Suprapubic skin (tissue), 4 donors: ENCODE data around the gene ITGA8. TPM values are rescaled to one million over a fixed set of nuclear protein-coding genes. Genes with fewer than 3 reads are reported as not detected.
"Not testable (repeated sequence)": the region's sequence is repeated elsewhere in the genome, so short reads cannot be mapped to it uniquely, and the experiment has no call there.

Source experiments
- DNase-seq, 2 donors: peaks; one replicate each; pipeline ENCODE4 v3.0.0-alpha.2; 2019; ENCODE audit warnings: low spot score in 2 of 2
- H3K27ac ChIP-seq: fragments of 200-600 bp; sonication (generic); one replicate; pipeline ENCODE4 v1.5.1; 2019
- H3K27me3 ChIP-seq: fragments of 200-600 bp; sonication (generic); one replicate; pipeline ENCODE4 v1.5.1; 2019
- H3K36me3 ChIP-seq: fragments of 200-600 bp; sonication (generic); one replicate; pipeline ENCODE4 v1.5.1; 2019
- H3K4me1 ChIP-seq: fragments of 200-600 bp; sonication (generic); one replicate; pipeline ENCODE4 v1.5.1; 2019
- H3K4me3 ChIP-seq: fragments of 200-600 bp; sonication (generic); one replicate; pipeline ENCODE4 v1.5.1; 2019; ENCODE audit warnings: mild to moderate bottlenecking
- H3K9me3 ChIP-seq: fragments of 200-600 bp; sonication (generic); one replicate; pipeline ENCODE4 v1.5.1; 2019
- EP300 ChIP-seq: sonication (generic); formaldehyde crosslinking; IDR thresholded peaks from one replicate; pipeline ENCODE4 v1.6.1; 2017; ENCODE audit warnings: antibody characterized with exemption
- POLR2A ChIP-seq, 2 donors: fragments of 450-650 bp; IDR thresholded peaks; one replicate each; pipeline ENCODE4 v1.6.1; 2017; ENCODE audit warnings: antibody characterized with exemption in 2 of 2, mild to moderate bottlenecking in 2 of 2, moderate library complexity in 2 of 2
- POLR2AphosphoS5 ChIP-seq, 3 donors: sonication (generic); formaldehyde crosslinking; IDR thresholded peaks; one replicate each; pipeline ENCODE4 v1.6.1; 2017; ENCODE audit warnings: antibody characterized with exemption in 3 of 3
- WGBS: methylation state at CpG from one replicate; pipeline ENCODE4 v1.1.5; 2018; 5-methylcytosine and 5-hydroxymethylcytosine counted together
- total RNA-seq, 4 donors: library from RNA; depleted of rRNA; stranded (reverse); fragments of >200 nt; gene quantifications; one replicate each; pipeline ENCODE4 v1.1.0, GENCODE V29; 2016
- TF ChIP-seq, protein P1 (sequence below), 2 donors: fragments of 200-600 bp in 1 of 2; fragments of 450-650 bp in 1 of 2; sonication (generic) in 1 of 2; IDR thresholded peaks; one replicate each; pipeline ENCODE4 v1.5.1; 2016 to 2019; ENCODE audit warnings: antibody characterized with exemption in 2 of 2, mild to moderate bottlenecking in 1 of 2, moderate library complexity in 1 of 2

ITGA8 gene
- total RNA-seq, 4 donors from 2014 or later: 1.9 to 4.7 (median 2.5) TPM

DNA sequence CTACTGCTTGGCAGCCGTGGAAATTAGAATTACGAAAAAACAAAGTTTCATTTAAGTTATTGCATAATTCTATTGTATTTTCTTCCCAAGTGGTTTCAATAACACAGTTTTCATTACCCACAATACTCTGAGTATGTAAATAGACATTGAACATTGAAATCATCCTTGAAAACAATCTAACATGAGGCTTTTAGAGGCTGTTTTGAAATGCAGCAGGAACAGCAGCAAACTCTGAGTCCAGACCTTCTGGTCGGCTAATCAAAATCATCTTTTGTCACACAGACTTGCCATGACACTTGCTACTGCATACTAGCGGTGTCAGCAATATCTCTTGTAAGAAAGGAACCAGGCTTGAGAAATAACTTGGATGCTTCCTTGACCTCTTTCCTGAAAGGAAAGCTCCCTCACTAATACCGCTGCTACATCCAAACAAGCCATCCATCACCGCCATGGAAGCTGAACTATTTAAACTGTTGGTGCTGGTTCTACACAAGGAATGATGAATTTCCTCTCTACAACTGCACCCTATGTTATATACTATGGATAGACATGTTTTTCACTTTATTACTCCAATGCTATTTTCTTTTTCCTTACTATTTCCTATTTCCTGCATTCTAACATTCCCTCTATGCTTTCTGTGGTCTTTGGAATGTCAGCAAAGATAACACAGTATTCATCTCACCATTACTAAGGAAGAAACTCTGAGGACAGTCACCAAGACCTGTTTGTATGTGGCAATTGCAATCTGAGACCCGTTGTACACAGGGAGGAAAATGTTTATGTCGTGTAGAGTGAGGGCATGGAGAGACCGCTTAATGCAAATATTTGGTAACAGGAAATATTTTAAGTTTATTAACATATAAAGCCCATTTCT lies 130.8 kb downstream of the ITGA8 start:
- Histone ChIP-seq H3K4me1 (no peaks in the 10 kb centered on the region), H3K27me3 (no peaks in the 10 kb centered on the region), H3K27ac (no peak overlapping the region), H3K4me3 (no peak overlapping the region), H3K9me3 (no peaks in the 10 kb centered on the region), H3K36me3 (no peaks in the 10 kb centered on the region)
- TF ChIP-seq EP300 (no peak), POLR2A (IDR thresholded peaks at IDR 0.05) (no peak), POLR2AphosphoS5 (IDR thresholded peaks at IDR 0.05) (no peak)
- TF ChIP-seq, protein P1, sequence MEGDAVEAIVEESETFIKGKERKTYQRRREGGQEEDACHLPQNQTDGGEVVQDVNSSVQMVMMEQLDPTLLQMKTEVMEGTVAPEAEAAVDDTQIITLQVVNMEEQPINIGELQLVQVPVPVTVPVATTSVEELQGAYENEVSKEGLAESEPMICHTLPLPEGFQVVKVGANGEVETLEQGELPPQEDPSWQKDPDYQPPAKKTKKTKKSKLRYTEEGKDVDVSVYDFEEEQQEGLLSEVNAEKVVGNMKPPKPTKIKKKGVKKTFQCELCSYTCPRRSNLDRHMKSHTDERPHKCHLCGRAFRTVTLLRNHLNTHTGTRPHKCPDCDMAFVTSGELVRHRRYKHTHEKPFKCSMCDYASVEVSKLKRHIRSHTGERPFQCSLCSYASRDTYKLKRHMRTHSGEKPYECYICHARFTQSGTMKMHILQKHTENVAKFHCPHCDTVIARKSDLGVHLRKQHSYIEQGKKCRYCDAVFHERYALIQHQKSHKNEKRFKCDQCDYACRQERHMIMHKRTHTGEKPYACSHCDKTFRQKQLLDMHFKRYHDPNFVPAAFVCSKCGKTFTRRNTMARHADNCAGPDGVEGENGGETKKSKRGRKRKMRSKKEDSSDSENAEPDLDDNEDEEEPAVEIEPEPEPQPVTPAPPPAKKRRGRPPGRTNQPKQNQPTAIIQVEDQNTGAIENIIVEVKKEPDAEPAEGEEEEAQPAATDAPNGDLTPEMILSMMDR (IDR thresholded peaks at IDR 0.05): no peak
- WGBS: 55% methylated on average over 9 of the region's 9 CpGs
- DNase-seq: no peak

DNA sequence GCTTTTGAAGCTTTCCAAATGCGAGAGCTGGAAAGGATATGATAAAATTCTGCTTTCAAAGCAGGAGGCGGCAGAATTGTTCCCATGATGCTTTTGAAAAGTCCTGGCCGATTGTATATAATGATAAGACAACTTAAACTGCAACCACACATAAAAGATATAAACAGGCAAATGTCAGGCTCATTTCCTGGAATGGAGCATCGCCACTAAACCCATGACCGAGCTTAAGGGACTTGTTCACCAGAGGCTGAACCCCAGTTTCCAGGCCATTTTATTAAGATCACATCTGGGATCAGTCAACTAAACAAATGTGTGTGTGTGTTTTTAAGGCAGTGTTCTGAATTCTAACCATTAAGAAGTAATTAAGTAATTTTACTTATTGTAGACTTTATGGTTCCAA lies 131.6 kb downstream of the ITGA8 start:
- Histone ChIP-seq H3K9me3 (no peaks in the 10 kb centered on the region), H3K4me3 (no peak overlapping the region), H3K36me3 (no peaks in the 10 kb centered on the region), H3K27me3 (no peaks in the 10 kb centered on the region), H3K4me1 (no peaks in the 10 kb centered on the region), H3K27ac (no peak overlapping the region)
- 77% methylated on average over 5 of the region's 5 CpGs for WGBS
- TF ChIP-seq, protein P1 (IDR thresholded peaks at IDR 0.05): no peak
- TF ChIP-seq POLR2AphosphoS5 (IDR thresholded peaks at IDR 0.05) (no peak), POLR2A (IDR thresholded peaks at IDR 0.05) (no peak), EP300 (no peak)
- no peak for DNase-seq

DNA sequence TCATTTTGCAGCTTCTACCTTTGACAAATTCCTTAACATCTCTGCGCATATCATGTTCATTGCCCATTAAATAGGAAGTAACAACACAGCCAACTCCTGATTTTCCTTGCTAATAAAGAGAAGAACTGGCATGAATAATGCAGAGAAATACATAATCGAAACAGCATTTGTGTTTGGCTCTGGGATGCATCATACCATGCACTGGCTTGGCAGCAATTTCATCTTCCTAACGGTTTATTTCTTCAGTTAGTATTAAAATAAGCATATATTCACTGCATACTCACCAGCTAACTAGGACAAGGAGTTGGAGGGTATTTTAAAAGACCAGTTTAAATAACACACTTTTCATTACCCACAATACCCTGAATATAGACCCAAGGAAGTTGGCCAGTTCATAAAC lies 132.5 kb downstream of the ITGA8 start:
- no peaks in the 10 kb centered on the region for H3K4me1 ChIP-seq
- 77% methylated on average over 3 of the region's 3 CpGs for WGBS
- no peaks in the 10 kb centered on the region for H3K27me3 ChIP-seq
- no peak for TF ChIP-seq POLR2A (IDR thresholded peaks at IDR 0.05)
- TF ChIP-seq EP300: no peak
- no peak for TF ChIP-seq POLR2AphosphoS5 (IDR thresholded peaks at IDR 0.05)
- TF ChIP-seq, protein P1 (IDR thresholded peaks at IDR 0.05): no peak
- H3K27ac ChIP-seq: no peak overlapping the region
- no peak overlapping the region for H3K4me3 ChIP-seq
- H3K36me3 ChIP-seq: no peaks in the 10 kb centered on the region
- no peak for DNase-seq
- H3K9me3 ChIP-seq: no peaks in the 10 kb centered on the region

DNA sequence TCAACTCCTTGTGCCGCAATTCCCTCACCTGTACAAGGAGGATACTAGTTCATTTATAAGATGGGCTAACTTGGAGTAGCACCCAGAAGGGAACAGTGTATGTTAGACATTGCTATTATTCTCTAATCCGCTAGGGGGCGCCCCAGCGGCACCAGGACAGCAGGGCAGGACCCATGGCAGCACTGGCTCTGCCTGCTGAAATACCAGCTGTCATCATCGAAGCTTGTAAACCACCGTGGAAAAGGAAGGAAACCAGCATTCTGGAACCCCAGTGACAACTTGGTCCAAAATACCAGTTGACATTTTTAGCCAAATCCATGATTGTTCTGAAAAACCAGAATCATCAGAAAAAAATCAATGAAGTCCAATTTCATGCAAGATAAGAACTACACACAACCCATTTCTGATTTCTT lies 134.4 kb downstream of the ITGA8 start:
- no peak overlapping the region for H3K4me3 ChIP-seq
- H3K27me3 ChIP-seq: no peaks in the 10 kb centered on the region
- no peaks in the 10 kb centered on the region for H3K4me1 ChIP-seq
- TF ChIP-seq EP300 (no peak), POLR2AphosphoS5 (IDR thresholded peaks at IDR 0.05) (no peak), POLR2A (IDR thresholded peaks at IDR 0.05) (no peak)
- TF ChIP-seq, protein P1 (IDR thresholded peaks at IDR 0.05): peak; percentile 10 to 42
- WGBS: 14% methylated on average over 6 of the region's 6 CpGs
- DNase-seq: peak in 1 of 2 donors; percentile 68
- H3K36me3 ChIP-seq: no peaks in the 10 kb centered on the region
- H3K27ac ChIP-seq: no peak overlapping the region
- H3K9me3 ChIP-seq: no peaks in the 10 kb centered on the region

DNA sequence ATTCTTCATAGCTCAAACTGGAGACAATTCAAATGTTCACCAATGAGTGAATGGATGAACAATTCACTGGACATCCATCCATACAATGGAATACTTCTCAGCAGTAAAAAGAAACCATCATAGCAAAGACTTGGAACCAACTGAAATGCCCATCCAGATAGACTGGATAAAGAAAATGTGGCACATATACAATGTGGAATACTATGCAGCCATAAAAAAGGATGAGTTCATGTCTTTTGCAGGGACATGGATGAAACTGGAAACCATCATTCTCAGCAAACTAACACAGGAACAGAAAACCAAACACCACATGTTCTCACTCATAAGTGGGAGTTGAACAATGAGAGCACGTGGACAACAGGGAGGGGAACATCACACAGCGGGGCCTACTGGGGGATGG lies 136.8 kb downstream of the ITGA8 start:
- not testable (repeated sequence) for H3K27ac ChIP-seq, H3K36me3 ChIP-seq, DNase-seq, H3K27me3 ChIP-seq, H3K9me3 ChIP-seq, H3K4me3 ChIP-seq, H3K4me1 ChIP-seq
- 87% methylated on average over 2 of the region's 2 CpGs for WGBS
